Natural killer cell (primary cell): Measurements from ENCODE around the gene NVL. TPM values are rescaled to one million over a fixed set of nuclear protein-coding genes. Genes with fewer than 3 reads are reported as not detected.

Source experiments
- ATAC-seq, 3 donors: fragments of 150-1000 bp in 2 of 3; fragments of 200-7000 bp in 1 of 3; cut with Tn5 transposase; 1 replicate in 1 of 3; 2 replicates in 2 of 3; pipeline ENCODE4 v1.10.0; 2021; ENCODE audit warnings: mild to moderate bottlenecking in 2 of 3, moderate library complexity in 2 of 3
- DNase-seq, 2 donors: peaks; one replicate each; pipeline versions ENCODE4 v3.0.0 to v3.0.0-alpha.2; 2013 to 2021; ENCODE audit warnings: mixed read lengths in 1 of 2
- H3K27ac ChIP-seq: one replicate; pipeline ENCODE4 v1.5.1; 2013; ENCODE audit warnings: mild to moderate bottlenecking, low read length
- H3K27me3 ChIP-seq: one replicate; pipeline ENCODE4 v1.6.1; 2013; ENCODE audit warnings: low read length; ENCODE audit not compliant: control insufficient read depth, insufficient read depth
- H3K36me3 ChIP-seq: one replicate; pipeline ENCODE4 v1.6.1; 2013; ENCODE audit warnings: low read length; ENCODE audit not compliant: control insufficient read depth, insufficient read depth
- H3K4me1 ChIP-seq: one replicate; pipeline ENCODE4 v1.6.1; 2013; ENCODE audit warnings: low read length; ENCODE audit not compliant: control insufficient read depth, insufficient read depth
- H3K4me3 ChIP-seq: one replicate; pipeline ENCODE4 v1.5.1; 2013; ENCODE audit warnings: low read length
- H3K9me3 ChIP-seq: one replicate; pipeline ENCODE4 v1.6.1; 2013; ENCODE audit warnings: low read length; ENCODE audit not compliant: control insufficient read depth, insufficient read depth
- H3K27ac Mint-ChIP-seq, 2 donors: one replicate each; pipeline ENCODE4 v1.8.0; 2022; ENCODE audit warnings: mild to moderate bottlenecking in 2 of 2, mixed read lengths in 2 of 2, moderate library complexity in 1 of 2
- H3K27me3 Mint-ChIP-seq, 2 donors: one replicate each; pipeline ENCODE4 v1.8.0; 2022; ENCODE audit warnings: low read depth in 2 of 2, mixed read lengths in 2 of 2
- H3K36me3 Mint-ChIP-seq: one replicate; pipeline ENCODE4 v1.8.0; 2022; ENCODE audit warnings: mixed read lengths
- H3K4me1 Mint-ChIP-seq, 2 donors: one replicate each; pipeline ENCODE4 v1.8.0; 2022; ENCODE audit warnings: mixed read lengths in 2 of 2
- H3K4me3 Mint-ChIP-seq: one replicate; pipeline ENCODE4 v1.8.0; 2022; ENCODE audit warnings: mild to moderate bottlenecking, moderate library complexity, mixed read lengths
- H3K9me3 Mint-ChIP-seq, 2 donors: one replicate each; pipeline ENCODE4 v1.8.0; 2022; ENCODE audit warnings: mixed read lengths in 2 of 2
- CTCF ChIP-seq: fragments of 200-600 bp; IDR thresholded peaks from one replicate; pipeline ENCODE4 v1.8.0; 2022; ENCODE audit warnings: antibody characterized with exemption
- WGBS: methylation state at CpG from one replicate; pipeline ENCODE4 v1.1.7; 2013; ENCODE audit warnings: missing lambda C conversion rate; ENCODE audit not compliant: insufficient coverage; 5-methylcytosine and 5-hydroxymethylcytosine counted together
- intact Hi-C: fragments of 100-400 bp; cut with micrococcal nuclease; formaldehyde crosslinking; loops from one replicate; pipeline ENCODE4 v1.14.2; 2022
- total RNA-seq, 4 donors: library from RNA; stranded (reverse); fragments of 120-200 nt in 1 of 4; gene quantifications; one replicate each; pipeline versions ENCODE4 v1.2.3 to v1.2.4, GENCODE V29; 2013 to 2022

The NVL gene
- total RNA-seq, 3 donors from 2014 or later (not counting 1 experiment from before 2014, with no cell fraction given) = 28.1 to 39.5 (median 32.4) TPM

GRCh38 chr1:224266105-224266914, 63.7 kb downstream of the NVL start:
- Histone ChIP-seq H3K9me3 (no peaks in the 10 kb centered on the region), H3K27ac (no peak overlapping the region), H3K27me3 (no peaks in the 10 kb centered on the region), H3K4me1 (no peaks in the 10 kb centered on the region), H3K4me3 (no peak overlapping the region), H3K36me3 (peaks cover 13% of the 10 kb centered on the region)
- H3K9me3 Mint-ChIP-seq = no peaks in the 10 kb centered on the region
- H3K27me3 Mint-ChIP-seq = no peaks in the 10 kb centered on the region
- no peaks in the 10 kb centered on the region for H3K4me1 Mint-ChIP-seq
- peak in 1 of 3 donors; percentile 46 for ATAC-seq
- H3K36me3 Mint-ChIP-seq = peaks cover 11% of the 10 kb centered on the region
- H3K4me3 Mint-ChIP-seq = no peak overlapping the region
- 76% methylated on average over 2 of the region's 3 CpGs for WGBS
- peak overlapping the region in 1 of 2 donors; percentile 19 for H3K27ac Mint-ChIP-seq
- TF ChIP-seq CTCF = no peak
- DNase-seq = no peak
- intact Hi-C loops = no loop called here

DNA sequence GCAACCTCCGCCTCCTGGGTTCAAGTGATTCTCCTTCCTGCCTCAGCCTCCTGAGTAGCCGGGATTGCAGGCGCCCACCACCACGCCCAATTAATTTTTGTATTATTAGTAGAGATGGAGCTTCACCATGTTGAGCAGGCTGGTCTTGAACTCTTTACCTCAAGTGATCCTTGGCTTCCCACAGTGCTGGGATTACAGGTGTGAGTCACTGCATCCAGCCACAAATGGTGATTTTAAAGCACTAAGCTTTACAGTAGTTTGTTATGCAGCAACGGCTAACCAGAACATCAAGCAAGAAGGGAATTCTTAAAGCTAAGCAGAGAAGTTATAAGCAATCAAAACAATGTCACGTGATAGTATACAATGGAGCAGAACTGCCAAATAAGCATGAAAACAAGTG, 65.7 kb downstream of the NVL start:
- ATAC-seq (no peak), DNase-seq (no peak)
- no peak overlapping the region for H3K4me3 ChIP-seq
- Mint-ChIP-seq H3K4me1 (no peaks in the 10 kb centered on the region), H3K4me3 (no peak overlapping the region), H3K27me3 (no peaks in the 10 kb centered on the region), H3K36me3 (peaks cover 11% of the 10 kb centered on the region), H3K9me3 (no peaks in the 10 kb centered on the region), H3K27ac (no peak overlapping the region)
- H3K27me3 ChIP-seq = no peaks in the 10 kb centered on the region
- H3K9me3 ChIP-seq = no peaks in the 10 kb centered on the region
- no peak for TF ChIP-seq CTCF
- 96% methylated on average over 2 of the region's 6 CpGs for WGBS
- peaks cover 7% of the 10 kb centered on the region for H3K36me3 ChIP-seq
- no peaks in the 10 kb centered on the region for H3K4me1 ChIP-seq
- H3K27ac ChIP-seq = no peak overlapping the region
- intact Hi-C loops = no loop called here

GRCh38 chr1:224262373-224263054, 67.5 kb downstream of the NVL start:
- H3K27me3 ChIP-seq = no peaks in the 10 kb centered on the region
- H3K4me1 ChIP-seq = no peaks in the 10 kb centered on the region
- intact Hi-C loops = no loop called here
- no peak for ATAC-seq
- 94% methylated on average over 2 of the region's 2 CpGs for WGBS
- peak overlapping the region in 1 of 2 donors; percentile 16 for H3K27ac Mint-ChIP-seq
- no peaks in the 10 kb centered on the region for H3K4me1 Mint-ChIP-seq
- H3K27ac ChIP-seq = no peak overlapping the region
- no peaks in the 10 kb centered on the region for H3K9me3 Mint-ChIP-seq
- DNase-seq = no peak
- no peak overlapping the region for H3K4me3 Mint-ChIP-seq
- no peaks in the 10 kb centered on the region for H3K9me3 ChIP-seq
- H3K36me3 Mint-ChIP-seq = peaks cover 11% of the 10 kb centered on the region
- H3K36me3 ChIP-seq = peaks cover 7% of the 10 kb centered on the region
- no peak for TF ChIP-seq CTCF
- H3K4me3 ChIP-seq = no peak overlapping the region
- H3K27me3 Mint-ChIP-seq = no peaks in the 10 kb centered on the region
